GM12801 (cell line): Measurements from ENCODE around the gene CABP2.

ENCODE experiments used
- CTCF ChIP-seq: IDR thresholded peaks from one replicate; pipeline ENCODE4 v1.5.1; 2011; ENCODE audit warnings: control low read depth; ENCODE audit not compliant: insufficient read length; ENCODE audit errors: extremely low read depth

The CABP2 gene

GRCh38 chr11:67542971-67543370 is 19.7 kb upstream of the CABP2 start:
- no peak for TF ChIP-seq CTCF

GRCh38 chr11:67542169-67542568 is 18.9 kb upstream of the CABP2 start:
- no peak for TF ChIP-seq CTCF

GRCh38 chr11:67541198-67541597 is 18.0 kb upstream of the CABP2 start:
- no peak for TF ChIP-seq CTCF

GRCh38 chr11:67539550-67539949 is 16.3 kb upstream of the CABP2 start:
- TF ChIP-seq CTCF, result no peak

- no peak for TF ChIP-seq CTCF
These were observed 15.7 kb upstream of the CABP2 start for GRCh38 chr11:67538823-67539505.

GRCh38 chr11:67538306-67538705 is 15.1 kb upstream of the CABP2 start:
- no peak for TF ChIP-seq CTCF

GRCh38 chr11:67535561-67535960 is 12.3 kb upstream of the CABP2 start:
- no peak for TF ChIP-seq CTCF

GRCh38 chr11:67534070-67534679 is 10.9 kb upstream of the CABP2 start:
- no peak for TF ChIP-seq CTCF
